IMR-90 (cell line): ENCODE data around the gene CHST5. TPM values are rescaled to one million over a fixed set of nuclear protein-coding genes. Genes with fewer than 3 reads are reported as not detected.

ENCODE experiments used
- ATAC-seq: fragments of 200-7000 bp; cut with Tn5 transposase; 2 replicates; pipeline ENCODE4 v1.9.1; 2020; ENCODE audit warnings: low read depth, mild to moderate bottlenecking, moderate library complexity
- BruUV-seq: library from RNA; stranded (reverse); fragments of 400-500 nt; replicated peaks from 2 replicates; lab custom pipeline; 2021; lab: Mats Ljungman, UMichigan
- CTCF ChIA-PET: fragments of 300-600 bp; formaldehyde crosslinking; extraction: SDS; loops from one replicate; lab custom pipeline; 2021; ENCODE audit warnings: antibody characterized with exemption; lab: Yijun Ruan, JAX
- POLR2A ChIA-PET: fragments of 300-600 bp; sonication (Branson Sonifier 250); formaldehyde crosslinking; loops from one replicate; lab custom pipeline; 2022; ENCODE audit warnings: antibody characterized with exemption; ENCODE audit not compliant: unreplicated experiment; lab: Charles Lee
- DNase-seq: peaks from one replicate; pipeline ENCODE4 v3.0.0; 2013
- H2AFZ ChIP-seq: replicated peaks from 2 replicates; pipeline ENCODE3; 2013; ENCODE audit warnings: low read length, mild to moderate bottlenecking; ENCODE audit not compliant: poor library complexity
- H2AK5ac ChIP-seq: 2 replicates; pipeline ENCODE4 v1.6.1; 2013; ENCODE audit warnings: low read depth, low read length, inconsistent platforms
- H2AK9ac ChIP-seq: replicated peaks from 2 replicates; pipeline ENCODE3; 2013; ENCODE audit warnings: mild to moderate bottlenecking, low read depth, low read length, moderate library complexity; ENCODE audit not compliant: poor library complexity
- H2BK120ac ChIP-seq: 2 replicates; pipeline ENCODE4 v1.6.1; 2013; ENCODE audit warnings: low read depth, low read length, inconsistent platforms
- H2BK15ac ChIP-seq: 3 replicates; pipeline ENCODE4 v1.6.1; 2013; ENCODE audit warnings: low read depth, low read length, inconsistent platforms
- H2BK20ac ChIP-seq: 2 replicates; pipeline ENCODE4 v1.6.1; 2013; ENCODE audit warnings: low read depth, mild to moderate bottlenecking, inconsistent platforms, low read length, moderate library complexity
- H2BK5ac ChIP-seq: 2 replicates; pipeline ENCODE4 v1.6.1; 2013; ENCODE audit warnings: mild to moderate bottlenecking, low read depth, low read length, inconsistent platforms; ENCODE audit not compliant: poor library complexity, severe bottlenecking
- H3K14ac ChIP-seq: replicated peaks from 2 replicates; pipeline ENCODE4 v1.6.1; 2013; ENCODE audit warnings: low read depth, low read length, inconsistent platforms
- H3K18ac ChIP-seq: 2 replicates; pipeline ENCODE4 v1.6.1; 2013; ENCODE audit warnings: low read depth, low read length, control low read depth
- H3K23ac ChIP-seq: 2 replicates; pipeline ENCODE4 v1.6.1; 2013; ENCODE audit warnings: low read depth, low read length, inconsistent platforms
- H3K27ac ChIP-seq: 2 replicates; pipeline ENCODE4 v1.5.1; 2013; ENCODE audit warnings: mild to moderate bottlenecking, control low read depth, low read length; ENCODE audit not compliant: insufficient read depth
- H3K27me3 ChIP-seq: 2 replicates; pipeline ENCODE4 v1.6.1; 2013; ENCODE audit warnings: low read length; ENCODE audit not compliant: control insufficient read depth, insufficient read depth
- H3K36me3 ChIP-seq: 2 replicates; pipeline ENCODE4 v1.6.1; 2013; ENCODE audit warnings: low read length, mixed read lengths; ENCODE audit not compliant: control insufficient read depth, insufficient read depth
- H3K4ac ChIP-seq: 2 replicates; pipeline ENCODE4 v1.6.1; 2013; ENCODE audit warnings: low read depth, low read length, inconsistent platforms
- H3K4me1 ChIP-seq: 2 replicates; pipeline ENCODE4 v1.6.1; 2013; ENCODE audit warnings: low read length, mixed read lengths; ENCODE audit not compliant: control insufficient read depth, insufficient read depth
- H3K4me2 ChIP-seq: 2 replicates; pipeline ENCODE4 v1.6.1; 2013; ENCODE audit warnings: low read depth, mild to moderate bottlenecking, control low read depth, low read length, moderate library complexity
- H3K4me3 ChIP-seq: 2 replicates; pipeline ENCODE4 v1.5.1; 2013; ENCODE audit warnings: low read depth, mild to moderate bottlenecking, control low read depth, low read length, moderate library complexity; ENCODE audit not compliant: insufficient read depth
- H3K56ac ChIP-seq: 2 replicates; pipeline ENCODE4 v1.6.1; 2013; ENCODE audit warnings: low read length, inconsistent platforms; ENCODE audit not compliant: insufficient read depth; ENCODE audit errors: extremely low read depth
- H3K79me1 ChIP-seq, 2 experiments: 2 replicates each; pipeline ENCODE4 v1.6.1; 2013; ENCODE audit warnings: low read length in 2 of 2, inconsistent platforms in 1 of 2, low read depth in 1 of 2
- H3K9ac ChIP-seq: 2 replicates; pipeline ENCODE4 v1.6.1; 2013; ENCODE audit warnings: low read depth, low read length, control low read depth
- H3K9me1 ChIP-seq: 2 replicates; pipeline ENCODE4 v1.6.1; 2013; ENCODE audit warnings: low read length, inconsistent platforms; ENCODE audit not compliant: insufficient read depth
- H3K9me3 ChIP-seq: 2 replicates; pipeline ENCODE4 v1.6.1; 2013; ENCODE audit warnings: low read length; ENCODE audit not compliant: control insufficient read depth, insufficient read depth
- H4K20me1 ChIP-seq: 2 replicates; pipeline ENCODE4 v1.6.1; 2013; ENCODE audit warnings: low read length, inconsistent platforms; ENCODE audit not compliant: insufficient read depth
- H4K5ac ChIP-seq: 2 replicates; pipeline ENCODE4 v1.6.1; 2013; ENCODE audit warnings: mild to moderate bottlenecking, low read depth, low read length, control low read depth
- H4K8ac ChIP-seq, 2 experiments: 2 replicates each; pipeline ENCODE4 v1.6.1; 2013; ENCODE audit warnings: low read depth in 2 of 2, low read length in 2 of 2, control low read depth in 1 of 2, inconsistent platforms in 1 of 2
- H4K91ac ChIP-seq: 2 replicates; pipeline ENCODE4 v1.6.1; 2013; ENCODE audit warnings: low read depth, low read length, inconsistent platforms; ENCODE audit not compliant: insufficient read depth
- FOS ChIP-seq: fragments of 150-350 bp; IDR thresholded peaks from 2 replicates; pipeline ENCODE4 v1.6.1; 2016; ENCODE audit warnings: low read depth, low read length
- NFE2L2 ChIP-seq: fragments of 150-350 bp; IDR thresholded peaks from 2 replicates; pipeline ENCODE4 v1.6.1; 2016; ENCODE audit warnings: low read depth, mild to moderate bottlenecking, low read length
- RAD21 ChIP-seq: IDR thresholded peaks from 2 replicates; pipeline ENCODE4 v1.6.1; 2012; ENCODE audit warnings: low read length, improper control_type of control experiment
- WGBS, 2 experiments: methylation state at CpG; one replicate each; pipeline versions ENCODE4 v1.1.5 to v1.1.7; 2013; ENCODE audit warnings: missing lambda C conversion rate in 2 of 2; ENCODE audit not compliant: insufficient read length in 1 of 2; ENCODE audit errors: extremely low coverage in 2 of 2; 5-methylcytosine and 5-hydroxymethylcytosine counted together
- dilution Hi-C: fragments of 300-500 bp; cut with HindIII; formaldehyde crosslinking; loops from one replicate; pipeline ENCODE4 v1.14.3; 2018; ENCODE audit warnings: low sequenced_read_pairs; ENCODE audit not compliant: unreplicated experiment
- in situ Hi-C: fragments of 300-500 bp; cut with MboI; formaldehyde crosslinking; loops from 3 replicates; pipeline ENCODE4 v1.14.3; 2019; ENCODE audit warnings: low sequenced_read_pairs, inconsistent platforms, mixed read lengths
- intact Hi-C: fragments of 100-400 bp; cut with micrococcal nuclease; formaldehyde crosslinking; loops from 2 replicates; pipeline ENCODE4 v1.10.0; 2022
- polyA plus RNA-seq, 3 experiments: library from polyadenylated mRNA; depleted of rRNA; stranded (reverse); fragments of >200 nt; gene quantifications; 2 replicates each; pipeline ENCODE4 v1.2.3, GENCODE V29; 2012; ENCODE audit warnings: low replicate concordance in 1 of 3
- total RNA-seq: library from RNA; depleted of rRNA; stranded (reverse); fragments of >200 nt; gene quantifications from 2 replicates; pipeline ENCODE4 v1.2.3, GENCODE V29; 2012

CHST5 gene
- total and polyA plus RNA-seq, 2 of the 4 experiments (the other 2 are of a cell fraction), result not detected

DNA sequence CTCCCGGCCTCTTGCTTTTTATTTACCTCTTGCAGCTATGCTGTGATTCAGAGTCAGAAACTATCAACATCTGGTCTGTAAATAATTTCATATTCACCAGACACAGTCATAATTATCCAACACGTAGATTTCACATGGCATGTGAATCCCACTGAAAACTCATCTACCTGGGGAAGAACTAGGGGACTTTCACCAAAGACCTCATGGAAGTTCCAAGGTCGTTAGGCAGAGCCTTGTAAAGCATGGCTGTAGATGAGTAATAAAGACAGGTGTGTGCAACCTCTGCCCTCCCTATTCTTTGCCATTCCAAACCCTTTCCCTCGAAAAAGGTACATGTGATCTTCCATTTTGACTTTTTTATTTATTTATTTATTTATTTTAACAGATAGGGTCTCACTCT, 1.9 kb upstream of the CHST5 start:
- no peaks in the 10 kb centered on the region for H3K9me3 ChIP-seq
- no peak overlapping the region for H3K14ac ChIP-seq
- no peak overlapping the region for H3K4me2 ChIP-seq
- H3K9me1 ChIP-seq, result no peaks in the 10 kb centered on the region
- no peak overlapping the region for H3K23ac ChIP-seq
- no peak overlapping the region for H4K8ac ChIP-seq
- ATAC-seq (no peak), DNase-seq (no peak)
- TF ChIP-seq RAD21 (no peak), NFE2L2 (no peak), FOS (no peak)
- H3K36me3 ChIP-seq, result no peaks in the 10 kb centered on the region
- no peak overlapping the region for H3K4me3 ChIP-seq
- H3K27ac ChIP-seq, result no peak overlapping the region
- CTCF ChIA-PET, result no interaction called here
- H4K91ac ChIP-seq, result no peak overlapping the region
- POLR2A ChIA-PET, result no interaction called here
- H3K9ac ChIP-seq, result no peak overlapping the region
- H2AK9ac ChIP-seq, result no peak overlapping the region
- BruUV-seq, result no TSS peak
- dilution Hi-C loops (no loop called here), intact Hi-C loops (no loop called here), in situ Hi-C loops (no loop called here)
- no peak overlapping the region for H3K4ac ChIP-seq
- H3K18ac ChIP-seq, result no peak overlapping the region
- H2AK5ac ChIP-seq, result no peak overlapping the region
- H4K5ac ChIP-seq, result no peak overlapping the region
- H2BK20ac ChIP-seq, result no peak overlapping the region
- no peak overlapping the region for H2BK120ac ChIP-seq
- peaks cover 4% of the 10 kb centered on the region; the same call in 1 of the 2 replicates for H3K27me3 ChIP-seq
- H3K79me1 ChIP-seq, result no peaks in the 10 kb centered on the region
- H3K4me1 ChIP-seq, result no peaks in the 10 kb centered on the region
- H3K56ac ChIP-seq, result no peak overlapping the region
- no peaks in the 10 kb centered on the region for H4K20me1 ChIP-seq
- H2BK15ac ChIP-seq, result no peak overlapping the region
- no peak overlapping the region for H2AFZ ChIP-seq
- no CpG with 5 or more reads among the region's 4 CpGs for WGBS, 2 experiments
- no peak overlapping the region for H2BK5ac ChIP-seq
